GM19395 (cell line): ENCODE measurements around the gene OR9A2.

Source experiments
- ATAC-seq: cut with Tn5 transposase; IDR thresholded peaks from one replicate; pipeline ENCODE4 v1.9.1; 2021; ENCODE audit warnings: mild to moderate bottlenecking, moderate library complexity; ENCODE audit not compliant: unreplicated experiment

The OR9A2 gene, protein sequence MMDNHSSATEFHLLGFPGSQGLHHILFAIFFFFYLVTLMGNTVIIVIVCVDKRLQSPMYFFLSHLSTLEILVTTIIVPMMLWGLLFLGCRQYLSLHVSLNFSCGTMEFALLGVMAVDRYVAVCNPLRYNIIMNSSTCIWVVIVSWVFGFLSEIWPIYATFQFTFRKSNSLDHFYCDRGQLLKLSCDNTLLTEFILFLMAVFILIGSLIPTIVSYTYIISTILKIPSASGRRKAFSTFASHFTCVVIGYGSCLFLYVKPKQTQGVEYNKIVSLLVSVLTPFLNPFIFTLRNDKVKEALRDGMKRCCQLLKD

DNA sequence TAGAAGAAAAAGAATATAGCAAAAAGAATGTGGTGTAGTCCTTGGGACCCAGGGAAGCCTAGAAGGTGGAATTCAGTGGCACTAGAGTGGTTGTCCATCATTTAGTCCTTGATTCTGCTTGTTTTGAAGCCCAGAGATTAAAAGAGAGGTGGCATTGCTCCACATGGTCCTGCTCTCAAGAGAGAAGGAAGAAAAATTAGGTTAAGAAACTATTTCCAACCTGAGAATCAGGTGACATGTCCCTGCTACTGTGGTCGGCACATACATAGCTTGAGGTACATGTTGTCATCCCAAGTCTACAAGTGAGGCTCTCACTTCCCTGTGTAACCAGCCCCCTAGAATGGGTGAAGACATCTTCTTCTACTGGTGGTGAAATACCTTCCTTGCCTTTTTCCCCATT is at the start of gene OR9A2:
OR9A2 (minus strand) TSS at position 101 of the 400 bp plus-strand sequence; CDS start at position 101, 0 bp downstream.
- ATAC-seq: no peak

DNA sequence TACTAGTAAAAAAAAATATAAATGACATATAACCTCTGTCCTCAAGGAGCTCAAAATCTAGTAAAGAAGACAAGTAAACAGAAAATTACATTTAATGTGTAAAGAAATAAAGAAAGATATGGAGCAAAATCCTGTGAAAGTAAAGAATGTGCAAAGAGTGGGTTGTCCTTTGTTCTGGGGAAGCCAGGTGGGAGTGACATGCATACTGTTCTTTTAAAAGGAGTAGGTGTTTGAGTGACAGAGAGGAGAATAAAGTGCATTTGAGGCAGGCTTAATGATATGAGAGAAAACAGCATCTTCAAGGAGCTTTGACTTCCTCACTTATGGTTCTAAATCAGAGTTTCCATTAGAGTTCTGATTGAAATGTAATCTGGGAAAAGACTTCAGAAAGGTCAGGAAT is 47.2 kb upstream of the OR9A2 start:
- ATAC-seq: no peak

DNA sequence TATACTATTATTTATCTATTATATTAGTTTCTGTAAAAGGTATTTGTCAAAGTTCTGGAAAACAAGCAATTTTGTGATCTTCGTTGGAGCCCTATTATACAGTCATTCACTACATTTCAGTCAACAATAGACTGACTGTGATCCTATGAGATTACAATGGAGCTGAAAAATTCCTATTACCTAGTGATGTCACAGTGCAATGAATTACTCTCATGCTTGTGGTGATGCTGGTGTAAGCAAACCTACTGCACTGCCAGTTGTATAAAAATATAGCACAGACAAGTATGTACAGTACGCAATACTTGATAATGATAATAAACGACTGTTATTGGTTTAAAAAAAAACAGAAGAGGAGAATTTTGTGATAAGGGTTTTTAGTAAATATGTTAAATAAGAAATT is 46.6 kb upstream of the OR9A2 start:
- no peak for ATAC-seq

DNA sequence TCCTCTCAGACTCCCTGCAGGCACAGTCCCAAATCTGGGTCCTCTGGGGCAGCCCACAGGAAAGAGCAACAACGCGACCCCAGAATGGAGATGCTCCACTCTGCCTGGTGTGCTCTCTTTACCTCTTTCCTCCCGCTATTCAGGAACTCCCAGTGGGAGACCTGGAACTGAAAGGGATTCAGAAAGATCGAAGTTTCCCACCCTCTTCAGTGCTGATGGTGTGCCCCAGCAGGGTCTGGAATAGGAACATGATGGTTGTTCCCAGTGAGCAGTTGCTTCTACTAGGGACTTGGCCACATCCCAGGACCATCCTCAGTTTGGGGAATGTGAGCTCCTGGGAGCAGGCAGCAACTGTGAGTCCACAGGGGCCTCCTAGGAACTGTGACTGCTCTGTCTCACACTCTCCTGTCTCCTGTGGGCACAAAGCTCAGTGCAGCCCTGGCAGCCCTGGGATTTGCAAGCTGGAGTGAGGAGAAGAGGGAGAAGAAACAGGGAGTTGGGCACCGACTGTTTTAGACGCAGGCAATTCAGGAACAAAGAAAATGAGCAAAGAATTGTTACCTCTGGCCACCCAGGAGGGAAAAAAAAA is 43.1 kb upstream of the OR9A2 start:
- ATAC-seq: no peak

DNA sequence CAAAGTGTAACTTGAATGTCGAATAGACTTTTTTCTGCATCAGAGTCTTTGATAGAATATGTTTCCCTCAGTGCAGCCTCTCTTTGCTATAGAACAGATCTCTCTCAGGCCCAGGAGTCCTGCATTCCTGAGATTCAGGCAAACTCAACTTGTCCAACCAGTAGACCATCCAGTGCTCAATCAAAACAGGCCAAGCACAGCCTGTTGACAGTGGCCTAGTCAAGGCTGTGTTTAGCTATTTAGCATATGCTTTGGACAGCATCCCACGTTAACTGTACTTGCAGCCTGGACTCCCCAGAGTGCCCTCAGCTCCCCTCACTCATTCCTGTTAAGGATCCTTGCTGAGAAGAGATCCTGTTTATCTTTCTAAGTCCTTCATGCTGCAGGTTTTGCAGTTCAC is 41.5 kb upstream of the OR9A2 start:
- no peak for ATAC-seq

DNA sequence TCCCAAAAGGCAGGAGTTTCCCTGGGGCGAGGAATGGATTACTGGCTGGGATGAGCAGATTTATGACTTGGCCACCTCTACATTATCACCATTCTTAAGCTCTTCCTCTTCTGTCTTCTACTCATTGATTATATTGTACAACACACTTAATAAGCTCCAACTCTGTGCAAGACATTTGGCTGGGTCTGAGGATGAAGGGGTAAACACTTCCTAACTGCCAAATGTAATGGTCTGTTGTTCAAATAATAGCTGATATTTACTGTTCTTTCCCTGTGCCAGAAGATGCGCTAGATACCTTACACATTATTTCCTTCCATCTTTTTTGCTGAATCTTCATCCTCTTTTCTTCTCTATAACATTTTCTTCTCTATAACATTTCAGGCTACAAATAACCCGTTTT is 36.8 kb upstream of the OR9A2 start:
- no peak for ATAC-seq

DNA sequence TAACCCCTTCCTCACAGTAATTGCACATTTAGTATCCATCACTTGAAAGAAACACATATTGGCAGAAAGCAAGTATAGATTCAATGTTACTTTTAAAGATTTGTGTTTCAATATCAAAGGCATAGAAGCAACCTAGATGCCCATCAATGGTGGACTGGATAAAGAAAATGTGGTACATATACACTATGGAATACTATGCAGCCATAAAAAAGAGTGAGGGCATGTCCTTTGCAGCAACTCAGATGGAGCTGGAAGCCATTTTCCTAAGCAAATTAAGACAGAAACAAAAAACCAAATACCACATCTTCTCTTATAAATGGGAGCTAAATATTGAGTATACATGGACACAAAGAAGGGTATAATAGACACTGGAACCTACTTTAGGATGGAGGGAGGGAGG is 28.8 kb upstream of the OR9A2 start:
- no peak for ATAC-seq

DNA sequence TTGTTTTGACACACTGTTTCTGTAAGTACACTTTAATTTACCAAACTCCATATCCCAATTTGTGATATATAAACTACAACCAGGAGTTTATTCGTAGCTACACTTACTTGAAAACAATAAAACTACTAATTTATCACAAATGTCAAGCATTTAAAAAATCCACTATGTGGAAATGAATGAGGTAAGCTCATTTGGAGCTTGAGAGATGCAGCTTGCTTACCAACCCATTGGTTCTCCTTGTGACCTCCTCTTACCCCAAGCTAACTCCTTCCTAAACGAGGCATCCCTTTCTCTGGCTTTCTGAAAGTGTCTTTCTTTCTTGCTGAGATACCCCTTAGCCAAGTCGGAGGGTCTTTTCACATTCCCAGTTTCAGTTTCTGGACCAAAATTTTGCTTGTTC is 27.7 kb upstream of the OR9A2 start:
- no peak for ATAC-seq

DNA sequence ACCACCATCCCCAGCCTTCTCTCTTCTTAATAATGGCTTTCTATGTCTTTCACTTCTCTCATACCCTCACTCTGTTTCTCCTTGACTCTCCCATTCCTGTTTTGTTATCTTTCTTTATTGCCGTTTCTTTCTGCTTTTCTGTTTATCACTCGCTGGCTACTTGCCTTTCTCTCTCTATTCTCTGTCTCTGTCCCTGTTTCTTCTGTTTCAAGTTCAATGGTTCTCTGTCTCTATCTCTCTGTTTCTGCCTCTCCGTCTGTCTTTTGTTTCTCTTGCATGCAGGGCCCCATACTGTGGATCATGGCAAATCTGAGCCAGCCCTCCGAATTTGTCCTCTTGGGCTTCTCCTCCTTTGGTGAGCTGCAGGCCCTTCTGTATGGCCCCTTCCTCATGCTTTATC is 25.1 kb upstream of the OR9A2 start, which contains the start of gene OR6V1:
OR6V1 (plus strand) TSS at position 301 of the 400 bp plus-strand sequence; CDS start at position 301, 0 bp downstream.
- no peak for ATAC-seq

DNA sequence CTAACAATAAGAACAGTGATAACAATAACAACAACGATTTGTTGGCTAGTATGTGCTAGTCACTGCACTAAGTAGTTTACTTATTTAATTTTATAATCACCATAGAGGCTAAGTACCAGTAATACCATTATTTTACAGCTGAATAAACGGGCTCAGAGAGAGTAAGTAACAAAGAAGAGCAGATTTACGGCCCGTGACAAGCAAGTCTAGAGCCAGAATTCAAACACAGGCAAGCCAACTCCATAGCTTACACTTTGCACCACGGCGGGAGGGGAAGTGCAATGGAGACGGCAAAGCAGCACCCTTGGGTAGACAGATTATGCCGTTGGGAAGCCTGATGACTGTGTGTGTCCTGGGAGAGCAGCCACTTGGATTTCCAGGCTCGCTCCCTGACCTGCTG is 24.0 kb upstream of the OR9A2 start:
- ATAC-seq: no peak

DNA sequence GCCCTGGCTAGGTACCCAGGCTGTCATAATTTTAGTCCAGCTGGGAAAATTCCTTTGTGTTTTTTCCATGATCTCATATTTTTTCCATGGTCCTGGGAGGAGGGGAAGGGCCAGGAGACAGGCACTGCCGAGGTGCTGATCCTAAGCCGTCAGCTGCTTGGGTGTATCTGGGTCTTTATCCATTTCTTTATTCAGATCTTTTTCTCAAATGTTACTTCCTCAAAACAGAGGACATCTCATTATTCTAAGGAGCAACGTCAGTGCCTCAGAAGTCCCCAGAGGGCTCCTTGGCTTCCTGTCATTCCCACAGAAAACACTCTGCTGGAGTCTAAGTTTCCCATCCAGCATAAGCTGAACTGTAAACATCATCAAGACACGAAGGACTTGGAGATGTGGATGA is 22.4 kb upstream of the OR9A2 start:
- no peak for ATAC-seq

DNA sequence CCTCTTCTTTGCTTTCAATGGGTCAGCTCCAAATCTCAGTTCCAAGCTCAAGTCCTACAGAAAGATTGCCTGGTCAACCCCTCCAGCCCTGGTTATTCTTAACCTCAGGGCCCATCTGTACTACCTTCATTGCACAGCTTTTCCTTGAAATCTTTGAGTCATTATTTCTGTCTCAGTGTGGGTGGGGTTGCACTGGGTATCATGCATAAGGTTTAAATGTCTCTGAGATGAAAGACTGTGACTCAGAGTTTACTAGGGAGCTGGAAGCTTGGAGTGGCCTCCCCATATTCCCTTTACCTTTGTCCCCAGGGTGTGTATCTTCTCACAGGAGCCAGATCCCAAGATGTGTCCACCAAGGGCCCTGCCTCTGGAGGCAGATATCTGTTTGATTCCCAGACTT is 21.9 kb upstream of the OR9A2 start:
- no peak for ATAC-seq

DNA sequence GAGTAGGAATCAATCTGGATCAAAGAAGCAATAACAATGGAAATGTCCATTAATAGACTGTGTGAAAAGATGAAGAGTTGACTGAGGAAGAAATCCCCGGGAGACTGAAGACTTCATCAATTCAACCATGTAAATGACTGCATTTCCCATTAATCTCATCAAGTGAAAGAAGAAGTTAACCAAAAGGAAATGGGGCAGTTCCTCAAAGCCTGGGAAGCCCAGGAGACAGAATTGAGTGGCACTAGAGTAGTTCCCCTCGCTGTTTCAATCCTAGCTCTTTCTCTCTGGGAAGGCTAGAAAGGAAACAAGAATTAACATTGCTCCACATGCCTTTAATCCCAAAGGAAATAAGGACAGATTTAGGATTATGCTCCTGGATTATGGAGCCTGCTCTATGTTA is 20.4 kb upstream of the OR9A2 start:
- no peak for ATAC-seq

DNA sequence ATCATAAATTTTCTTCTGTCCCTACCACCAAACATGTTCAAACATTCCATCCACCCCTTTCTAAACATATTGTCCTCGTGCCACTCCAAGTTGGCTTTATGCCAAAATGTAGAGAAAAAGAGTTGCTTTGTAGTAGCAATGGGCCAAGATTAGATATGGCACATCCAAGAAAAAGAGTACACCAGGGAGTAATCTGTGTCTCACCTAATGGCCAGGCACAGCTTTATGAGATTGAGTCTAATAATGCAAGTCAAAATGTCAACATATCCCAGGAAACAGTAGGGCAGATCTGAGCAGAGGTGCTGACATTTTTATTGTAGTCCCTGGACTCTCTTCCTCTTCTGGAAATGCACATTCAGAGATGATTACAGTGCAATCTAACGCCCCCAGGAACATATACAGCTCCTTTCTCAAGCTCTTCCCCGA is 19.5 kb upstream of the OR9A2 start:
- no peak for ATAC-seq

DNA sequence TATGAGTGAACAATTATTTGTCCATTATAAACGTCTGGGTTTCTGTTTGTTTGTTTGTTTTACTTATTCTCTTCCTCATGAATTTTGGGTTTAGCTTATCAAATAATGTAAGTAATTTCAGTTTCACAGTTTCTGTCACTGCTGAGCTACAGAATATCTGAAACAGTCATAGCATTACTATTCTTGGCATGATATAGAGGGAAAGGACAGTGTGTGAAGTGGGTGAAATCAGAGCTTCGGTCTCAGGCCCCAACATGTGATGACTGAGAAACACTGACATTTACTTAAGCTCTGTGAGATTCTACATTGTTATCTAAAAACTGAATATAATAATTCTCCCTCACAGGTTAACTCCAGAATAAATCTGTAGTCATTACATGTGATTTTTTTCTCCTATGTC is 16.5 kb upstream of the OR9A2 start:
- peak; percentile 44 for ATAC-seq

DNA sequence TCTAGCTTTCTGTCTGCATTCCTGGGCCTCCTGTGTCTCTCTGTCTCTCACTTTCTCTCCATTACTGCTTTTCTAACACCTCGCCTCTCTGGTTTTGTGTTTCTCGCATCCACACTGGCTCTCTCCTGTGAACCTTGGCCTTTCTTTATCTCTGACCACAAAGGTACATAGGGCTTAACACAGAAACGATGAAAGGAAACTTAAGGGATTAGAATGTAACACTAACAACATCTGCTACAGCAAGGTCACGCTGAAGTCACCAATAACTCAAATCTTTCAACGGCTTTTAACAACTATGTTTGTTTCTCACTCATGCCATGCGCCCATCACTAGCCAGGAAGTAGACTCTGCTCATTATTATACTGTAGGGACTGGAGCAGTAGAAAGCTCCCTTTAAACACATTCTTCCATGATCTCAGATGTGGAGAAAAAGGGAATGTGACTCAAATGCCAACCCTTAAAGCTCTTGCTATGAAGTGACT is 15.9 kb upstream of the OR9A2 start:
- no peak for ATAC-seq

DNA sequence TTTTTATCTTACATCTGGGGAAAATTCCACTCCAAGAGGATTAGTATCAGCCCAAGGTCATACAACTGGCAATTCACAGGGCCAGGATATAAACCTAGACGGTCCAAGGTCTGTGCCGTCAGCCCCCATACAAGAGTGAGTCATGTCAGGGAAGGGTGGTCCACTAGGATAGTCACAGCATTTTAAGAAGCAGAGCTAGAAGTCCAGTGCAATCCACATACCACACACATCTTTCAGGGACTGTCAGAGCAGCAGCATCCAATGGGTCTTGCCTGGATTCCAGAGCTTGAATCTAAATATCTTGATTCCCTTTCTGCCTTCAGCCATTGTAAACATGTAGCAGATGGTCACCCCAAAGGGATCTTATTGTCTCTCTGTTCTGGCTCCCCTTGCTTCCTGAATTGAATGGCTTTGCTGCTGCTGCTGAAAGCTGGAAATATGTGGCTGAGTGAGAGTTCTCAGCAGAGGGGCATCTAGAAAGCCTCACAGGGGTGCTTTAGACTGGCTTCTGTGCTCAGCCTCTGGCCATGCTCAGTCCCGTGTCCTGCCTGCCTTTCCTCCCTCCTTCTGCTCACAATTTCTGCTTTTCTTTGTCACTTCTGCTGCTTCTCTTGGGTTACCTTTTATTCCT is 15.3 kb upstream of the OR9A2 start:
- no peak for ATAC-seq

DNA sequence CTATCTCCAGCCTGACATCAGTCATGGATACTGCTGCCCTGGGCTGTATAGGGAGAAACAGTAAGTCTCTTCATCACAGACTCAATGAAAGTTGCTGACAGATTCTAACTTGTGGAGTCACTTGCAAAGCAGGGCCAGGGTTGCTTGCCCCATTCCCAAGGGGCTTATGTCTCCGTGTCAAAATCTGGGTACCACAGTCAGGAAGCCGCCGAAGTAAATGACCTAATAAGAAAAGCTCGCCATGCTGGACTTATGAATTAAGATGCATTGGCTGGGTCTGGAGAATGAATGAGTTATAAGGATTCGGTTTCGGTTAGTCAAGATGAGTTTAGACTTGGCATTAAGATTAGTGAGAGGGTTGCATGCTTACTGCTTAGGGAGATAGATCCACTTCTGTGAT is 14.4 kb upstream of the OR9A2 start:
- no peak for ATAC-seq

DNA sequence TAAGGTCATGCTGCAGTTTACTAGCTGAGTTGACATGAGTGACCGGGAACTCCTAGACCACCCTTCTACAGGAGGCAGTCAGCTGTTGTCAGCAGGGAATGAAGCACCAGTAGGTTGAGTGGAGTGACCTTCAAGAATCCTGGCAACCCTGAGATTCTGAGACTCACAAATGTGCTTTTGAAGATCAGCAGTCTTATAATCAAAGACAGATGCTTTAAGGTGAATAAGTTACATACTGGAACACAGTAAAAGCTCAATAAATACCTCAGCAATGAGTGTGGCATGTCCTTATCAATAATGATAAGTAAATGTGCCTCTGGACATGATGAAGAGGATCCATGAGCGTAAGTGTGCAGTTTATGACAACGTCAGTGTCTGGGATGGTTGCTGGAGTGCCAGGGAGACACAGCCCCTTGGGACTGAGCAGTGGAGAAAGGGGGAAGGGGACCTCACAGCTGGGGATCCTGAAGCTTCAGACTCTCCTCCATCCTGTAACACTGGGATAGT is 13.3 kb upstream of the OR9A2 start:
- ATAC-seq: no peak

DNA sequence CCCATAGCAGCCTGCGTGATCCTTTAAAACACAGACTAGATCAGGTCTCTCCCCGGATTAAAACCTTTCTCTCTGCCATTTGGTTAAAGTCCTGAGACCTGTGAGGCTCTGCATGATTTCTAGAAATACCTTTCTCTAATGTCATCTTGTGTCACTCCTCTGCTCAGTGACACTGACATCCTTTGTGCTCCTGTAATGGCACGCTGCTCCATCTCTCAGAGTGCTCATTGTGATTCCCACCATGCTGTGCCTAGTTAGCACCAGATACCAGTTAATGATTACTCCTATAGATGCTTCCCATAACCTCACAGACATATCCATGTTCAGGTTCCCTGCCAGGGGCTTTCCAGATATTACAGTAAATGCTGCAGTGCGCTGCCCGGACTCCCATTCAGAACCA is 11.7 kb upstream of the OR9A2 start:
- ATAC-seq: no peak

DNA sequence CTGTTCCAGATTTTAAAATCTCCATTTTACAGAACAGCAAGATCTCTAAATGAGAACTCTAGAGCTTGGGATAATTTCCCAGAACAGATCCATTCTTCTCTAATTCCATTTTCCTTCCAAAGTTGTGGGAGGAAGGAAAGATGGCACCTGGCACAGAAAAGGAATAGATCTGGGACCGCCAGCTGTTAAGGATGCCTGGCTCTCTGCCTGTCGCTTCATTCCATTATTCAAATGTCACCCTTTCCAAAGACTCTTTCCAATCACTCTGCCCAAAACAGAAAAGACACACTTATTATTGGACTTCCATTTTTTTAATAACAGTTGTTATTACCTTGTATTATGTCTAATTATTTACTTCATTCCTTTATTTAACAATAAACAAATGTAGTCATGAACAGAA is 751 bp upstream of the OR9A2 start:
- no peak for ATAC-seq

DNA sequence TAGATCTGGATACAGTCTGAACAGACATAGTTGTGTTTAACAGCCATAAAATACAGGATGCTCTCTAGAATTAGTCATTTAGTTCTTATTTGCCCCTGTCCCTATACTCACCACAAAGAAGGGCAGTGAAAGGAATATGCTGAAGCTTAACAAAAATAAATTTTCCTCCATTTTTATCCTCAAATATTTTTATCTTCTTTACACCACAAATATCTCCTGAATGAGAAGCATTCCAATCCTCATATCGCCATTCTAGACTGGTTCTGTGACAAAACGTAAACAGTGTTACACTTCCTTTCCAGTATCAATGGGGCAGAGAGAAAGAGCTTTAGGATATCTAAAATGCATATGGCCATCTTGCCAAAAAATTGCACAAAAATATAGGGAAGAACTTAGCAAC is 1.6 kb downstream of the OR9A2 start:
- no peak for ATAC-seq
